Measurements from ENCODE around the gene SON. TPM values are rescaled to one million over a fixed set of nuclear protein-coding genes. Genes with fewer than 3 reads are reported as not detected.

Gene SON
- total and polyA plus RNA-seq, 10 donors: 89.0 to 427 (median 353) TPM

DNA sequence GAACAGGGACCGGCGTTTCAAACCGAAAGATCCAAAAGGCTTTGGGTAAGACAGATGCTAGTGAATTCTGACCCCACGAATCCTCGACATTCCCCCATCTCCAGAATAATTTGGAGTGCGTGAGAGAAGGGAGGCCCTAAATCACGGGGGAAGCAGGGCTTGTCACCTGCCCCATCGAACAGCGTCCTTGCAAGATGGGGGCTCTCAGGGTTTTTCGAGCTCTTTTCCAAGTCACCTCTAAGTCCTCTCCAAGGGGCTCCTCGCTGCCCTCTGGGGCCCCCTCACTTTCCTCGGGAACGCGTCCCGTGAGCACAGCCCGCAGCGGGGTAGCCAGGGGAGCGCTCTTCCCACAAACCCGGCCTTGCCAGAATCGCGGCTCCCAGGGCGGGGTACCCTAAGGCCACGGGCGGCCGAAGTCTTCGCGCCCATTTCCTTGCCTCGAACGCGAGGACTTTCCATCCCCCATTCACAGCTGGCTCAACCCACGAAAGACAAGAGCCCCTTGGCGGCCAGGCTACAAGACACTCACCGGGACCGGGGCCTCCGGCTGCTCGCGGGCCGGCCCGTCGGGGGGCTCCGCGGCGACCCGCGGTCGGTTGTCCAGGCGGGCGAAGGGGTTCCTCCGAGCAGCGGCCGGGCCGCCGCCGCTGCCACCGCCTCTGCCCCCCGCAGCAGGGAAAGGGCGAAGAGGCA is 45.1 kb downstream of the SON start:
- no peak for TF ChIP-seq POLR2AphosphoS5 (IDR thresholded peaks at IDR 0.05)
- H3K27me3 ChIP-seq (replicated peaks in 1 of 7): no peaks in the 10 kb centered on the region
- H3K36me3 ChIP-seq: peaks cover 0 to 8% (median 0%) of the 10 kb centered on the region in 6 donors
- intact Hi-C loops (cut with DNase I; ENCODE audit: low total_unique reads): no loop called here
- no peak for DNase-seq
- H3K4me1 ChIP-seq: peaks cover 7 to 28% (median 19%) of the 10 kb centered on the region in 6 donors
- H3K9me3 ChIP-seq: no peaks in the 10 kb centered on the region
- WGBS, 5 donors: 1 to 4% (median 2%) methylated on average over 22 to 57 of the region's 57 CpGs
- H3K4me3 ChIP-seq: peak overlapping the region; percentile 74 to 94 (median 82)
- peak overlapping the region; percentile 80 to 94 (median 89) for H3K27ac ChIP-seq

DNA sequence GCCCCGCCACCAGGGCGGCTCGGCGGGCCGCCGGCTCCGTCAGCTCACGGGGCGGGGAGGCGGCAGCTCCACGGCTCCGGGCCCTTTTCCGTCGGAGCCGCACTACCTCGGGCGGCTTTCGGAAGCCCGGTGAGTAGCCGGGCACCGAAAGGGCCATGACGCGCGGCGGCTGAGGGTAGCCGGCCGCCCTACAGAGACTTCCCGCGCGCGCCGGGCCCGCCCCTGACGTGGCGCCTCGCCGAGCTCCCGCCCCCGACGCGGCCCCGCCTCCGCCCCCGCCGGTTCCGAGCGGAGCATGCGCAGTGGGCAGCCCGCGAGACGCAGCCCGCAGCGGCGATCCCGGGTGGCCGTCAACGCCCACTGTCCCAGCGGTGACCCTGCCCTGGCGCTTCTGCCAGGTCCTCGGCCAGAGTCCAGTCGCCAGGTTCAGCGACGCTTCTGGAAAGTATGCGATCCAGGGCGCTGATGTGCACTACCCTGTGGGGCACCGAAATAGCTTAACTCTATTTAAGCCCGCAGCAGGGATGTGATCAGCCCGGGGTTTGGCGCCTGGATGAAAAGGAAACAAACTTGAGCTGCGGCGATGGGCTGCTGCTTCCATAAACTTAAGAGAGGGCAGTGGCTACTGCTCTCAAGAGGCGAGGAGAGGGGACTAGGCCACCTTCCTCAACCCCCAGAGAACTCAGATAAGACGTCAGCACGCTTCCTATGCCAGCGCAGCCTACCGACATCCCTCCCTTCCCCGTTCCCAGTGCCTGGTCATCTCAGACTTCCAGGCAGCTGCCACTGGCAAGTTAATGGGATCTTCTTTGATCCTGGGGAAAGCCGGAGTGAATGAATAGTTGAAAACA is 45.9 kb downstream of the SON start, which contains the start of gene DONSON:
Gene DONSON (minus strand): TSS at position 200 of the 851 bp plus-strand sequence. CDS start 43 bp downstream, at position 157.
- no peaks in the 10 kb centered on the region for H3K9me3 ChIP-seq
- DNase-seq: peak; percentile 98
- peaks cover 7 to 28% (median 19%) of the 10 kb centered on the region in 6 donors for H3K4me1 ChIP-seq
- intact Hi-C loops (cut with DNase I; ENCODE audit: low total_unique reads): no loop called here
- H3K36me3 ChIP-seq: peaks cover 0 to 9% (median 3%) of the 10 kb centered on the region in 6 donors
- TF ChIP-seq, protein P1, sequence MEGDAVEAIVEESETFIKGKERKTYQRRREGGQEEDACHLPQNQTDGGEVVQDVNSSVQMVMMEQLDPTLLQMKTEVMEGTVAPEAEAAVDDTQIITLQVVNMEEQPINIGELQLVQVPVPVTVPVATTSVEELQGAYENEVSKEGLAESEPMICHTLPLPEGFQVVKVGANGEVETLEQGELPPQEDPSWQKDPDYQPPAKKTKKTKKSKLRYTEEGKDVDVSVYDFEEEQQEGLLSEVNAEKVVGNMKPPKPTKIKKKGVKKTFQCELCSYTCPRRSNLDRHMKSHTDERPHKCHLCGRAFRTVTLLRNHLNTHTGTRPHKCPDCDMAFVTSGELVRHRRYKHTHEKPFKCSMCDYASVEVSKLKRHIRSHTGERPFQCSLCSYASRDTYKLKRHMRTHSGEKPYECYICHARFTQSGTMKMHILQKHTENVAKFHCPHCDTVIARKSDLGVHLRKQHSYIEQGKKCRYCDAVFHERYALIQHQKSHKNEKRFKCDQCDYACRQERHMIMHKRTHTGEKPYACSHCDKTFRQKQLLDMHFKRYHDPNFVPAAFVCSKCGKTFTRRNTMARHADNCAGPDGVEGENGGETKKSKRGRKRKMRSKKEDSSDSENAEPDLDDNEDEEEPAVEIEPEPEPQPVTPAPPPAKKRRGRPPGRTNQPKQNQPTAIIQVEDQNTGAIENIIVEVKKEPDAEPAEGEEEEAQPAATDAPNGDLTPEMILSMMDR (IDR thresholded peaks at IDR 0.05 in 8 of 11, conservative IDR thresholded peaks at IDR 0.05 in 3 of 11): peak in 3 of 11 experiments; percentile 12 to 39 (median 18)
- TF ChIP-seq POLR2AphosphoS5 (IDR thresholded peaks at IDR 0.05) (peak; percentile 83 to 85 (median 85)), POLR2A (IDR thresholded peaks at IDR 0.05) (peak in 1 of 3 donors; percentile 45)
- 0 to 3% (median 1%) methylated on average over 13 to 78 of the region's 78 CpGs for whole genome bisulfite sequencing, 5 donors
- peak within 1 kb of the TSS; percentile 74 to 94 (median 82) for H3K4me3 ChIP-seq
- peak within 1 kb of the TSS; percentile 80 to 94 (median 89) for H3K27ac ChIP-seq
- no peaks in the 10 kb centered on the region for H3K27me3 ChIP-seq (replicated peaks in 1 of 7)

DNA sequence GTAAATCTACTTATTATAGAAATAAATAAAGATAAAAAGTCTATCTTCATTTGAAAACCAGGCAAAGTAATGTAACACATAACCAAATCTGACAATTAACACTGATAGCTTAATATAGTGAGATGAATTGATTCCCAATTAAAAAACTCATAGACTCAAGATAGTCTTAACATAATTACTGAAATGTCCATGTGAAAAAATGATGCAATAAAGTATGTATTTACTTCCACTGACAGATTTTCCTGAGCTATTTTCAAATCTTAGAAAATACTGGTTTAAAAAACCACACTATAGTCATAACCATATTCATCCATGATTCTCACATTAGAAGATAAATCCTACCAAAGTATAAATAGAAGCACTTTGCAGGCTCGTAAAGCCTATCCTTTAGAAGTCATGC is 55.2 kb downstream of the SON start:
- intact Hi-C loops (cut with DNase I; ENCODE audit: low total_unique reads): no loop called here
- DNase-seq: no peak
- no peak overlapping the region for H3K4me3 ChIP-seq
- no peaks in the 10 kb centered on the region for H3K27me3 ChIP-seq (replicated peaks in 1 of 7)
- H3K4me1 ChIP-seq: no peaks in the 10 kb centered on the region
- WGBS, 5 donors: 84 to 98% (median 89%) methylated on average over 1 of the region's 1 CpG
- no peak overlapping the region for H3K27ac ChIP-seq
- TF ChIP-seq, protein P1 (IDR thresholded peaks at IDR 0.05 in 8 of 11, conservative IDR thresholded peaks at IDR 0.05 in 3 of 11): no peak
- no peak for TF ChIP-seq POLR2AphosphoS5 (IDR thresholded peaks at IDR 0.05)
- no peak for TF ChIP-seq POLR2A (IDR thresholded peaks at IDR 0.05)
- no peaks in the 10 kb centered on the region for H3K9me3 ChIP-seq
- peaks cover 13 to 99% (median 66%) of the 10 kb centered on the region in 6 donors for H3K36me3 ChIP-seq

DNA sequence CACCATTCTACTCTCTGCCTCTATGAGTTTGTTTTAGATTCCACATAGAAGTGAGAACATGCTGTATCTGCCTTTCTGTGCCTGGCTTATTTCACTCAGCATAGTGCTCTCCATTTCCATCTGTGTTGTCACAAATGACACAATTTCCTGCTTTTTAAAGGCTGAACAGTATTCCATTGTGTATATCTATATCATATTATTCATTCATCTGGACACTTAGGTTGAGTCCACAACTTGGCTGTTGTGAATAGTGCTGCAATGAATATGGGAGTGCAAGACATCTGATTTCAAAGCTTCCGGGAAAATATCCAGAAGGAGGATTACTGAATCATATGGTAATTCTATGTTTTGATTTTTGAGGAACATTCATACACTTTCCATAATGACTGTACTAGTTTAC is 65.7 kb downstream of the SON start:
- TF ChIP-seq POLR2AphosphoS5 (IDR thresholded peaks at IDR 0.05): no peak
- TF ChIP-seq, protein P1 (IDR thresholded peaks at IDR 0.05 in 8 of 11, conservative IDR thresholded peaks at IDR 0.05 in 3 of 11): no peak
- no peak for TF ChIP-seq POLR2A (IDR thresholded peaks at IDR 0.05)
- DNase-seq: no peak
- intact Hi-C loops (cut with DNase I; ENCODE audit: low total_unique reads): no loop called here
- Histone ChIP-seq H3K9me3 (no peaks in the 10 kb centered on the region), H3K4me3 (no peak overlapping the region), H3K36me3 (peaks cover under 1 to 92% (median 27%) of the 10 kb centered on the region in 6 donors), H3K27me3 (replicated peaks in 1 of 7) (no peaks in the 10 kb centered on the region), H3K27ac (no peak overlapping the region), H3K4me1 (peaks cover 0 to 6% (median 0%) of the 10 kb centered on the region in 6 donors)
- 83 to 100% (median 87%) methylated on average over 1 of the region's 1 CpG for WGBS, 5 donors
